ENCODE data around the gene CPLX3.

The CPLX3 gene

DNA sequence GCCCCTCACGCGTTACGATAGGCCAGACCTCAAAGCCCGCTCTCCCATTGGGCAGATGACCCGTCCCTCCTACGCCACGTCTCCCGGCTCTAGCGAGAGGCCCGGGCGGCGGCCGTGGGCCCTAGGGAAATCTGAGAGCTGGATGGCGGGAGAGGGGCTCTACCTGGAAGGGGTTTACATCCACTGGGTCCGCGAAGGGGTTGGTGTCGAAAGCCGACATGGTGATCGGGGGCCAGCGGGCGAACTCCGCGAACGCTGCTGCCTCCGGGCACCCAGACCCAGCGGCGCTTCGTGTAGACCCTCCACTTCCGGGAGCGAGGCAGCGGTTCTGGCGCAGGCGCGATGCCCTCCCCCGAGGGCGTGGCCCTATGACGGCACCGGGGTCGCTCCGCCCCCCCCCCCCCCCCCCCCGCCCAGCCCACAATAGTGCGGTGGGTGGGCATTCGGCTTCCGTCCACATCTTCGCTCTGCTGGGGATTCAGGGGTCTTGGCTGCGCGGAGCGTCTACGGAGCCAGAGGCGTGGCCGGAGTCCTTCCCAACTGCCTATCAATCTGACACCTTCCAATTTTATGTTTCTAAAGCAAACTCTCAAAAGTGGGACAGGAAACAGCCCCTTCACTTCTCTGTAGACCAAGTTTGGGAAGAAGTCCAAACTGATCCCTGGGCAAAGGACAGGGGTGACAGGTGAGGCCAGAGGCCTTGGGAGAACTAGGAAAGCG, 46.8 kb downstream of the CPLX3 start, which contains the start of gene SCAMP2:
TSS of gene SCAMP2 (minus strand) at position 330 of the 720 bp plus-strand sequence. CDS start at position 220, 110 bp downstream.
- peak; percentile 97 for DNase-seq (ENCODE audit: low spot score)

DNA sequence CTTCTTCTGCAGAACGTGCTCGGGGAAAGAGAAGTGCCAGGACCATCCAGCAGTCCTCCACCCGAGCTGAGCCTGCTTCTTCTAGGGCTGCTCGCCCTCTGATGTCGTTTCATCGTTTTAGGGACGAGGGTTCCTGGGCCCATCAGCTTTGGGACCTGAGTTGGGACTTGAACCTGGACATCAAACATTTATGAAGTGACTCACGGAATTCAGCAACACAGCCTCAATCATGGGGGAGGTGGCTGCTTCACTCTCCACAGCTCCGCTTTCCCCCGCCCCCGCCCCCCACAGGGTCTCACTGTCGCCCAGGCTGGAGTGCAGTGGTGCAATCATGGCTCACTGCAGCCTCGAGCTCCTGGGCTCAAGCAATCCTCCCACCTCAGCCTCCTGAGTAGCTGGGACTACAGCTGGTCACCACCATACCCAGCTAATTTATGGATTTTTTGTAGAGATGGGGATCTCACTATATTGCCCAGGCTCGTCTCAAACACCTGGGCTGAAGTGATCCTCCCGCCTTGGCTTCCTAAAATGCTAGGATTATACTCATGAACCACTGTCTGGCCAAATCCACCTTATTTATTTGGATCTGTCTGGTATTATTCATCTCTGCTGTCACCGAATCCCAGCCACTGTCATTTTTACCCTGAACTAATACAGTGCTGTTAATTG, 47.5 kb downstream of the CPLX3 start:
- no peak for DNase-seq (ENCODE audit: low spot score)

DNA sequence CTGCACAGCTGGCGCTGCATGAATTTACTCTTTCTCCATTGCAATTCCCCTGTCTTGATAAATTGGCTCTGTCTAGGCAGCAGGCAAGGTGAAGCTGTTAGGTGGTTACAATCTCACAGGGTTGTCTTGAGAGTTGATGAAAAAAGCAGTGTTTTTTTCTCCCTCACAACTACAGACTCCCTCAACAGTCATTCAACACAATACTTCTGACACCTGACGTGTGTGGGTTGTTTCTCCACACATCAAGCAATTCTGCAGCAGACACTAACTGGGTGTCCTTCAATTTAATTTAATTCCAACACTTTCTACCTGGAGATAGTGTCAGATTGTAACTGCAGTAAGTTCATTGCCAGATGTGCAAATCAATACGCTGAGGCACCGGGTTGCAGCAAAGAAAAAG, 51.8 kb downstream of the CPLX3 start:
- no peak for DNase-seq (ENCODE audit: low spot score)
